Keratinocyte (primary cell): ENCODE results near the gene RRAD. TPM values are rescaled to one million over a fixed set of nuclear protein-coding genes. Genes with fewer than 3 reads are reported as not detected.

ENCODE experiments used
- DNase-seq: peaks from one replicate; pipeline ENCODE4 v3.0.0-alpha.2; 2011; ENCODE audit warnings: low read depth, missing footprints, low spot score
- FAIRE-seq: peaks from 2 replicates; lab custom pipeline; 2011; peaks lifted over from hg19 to GRCh38; lab: Jason Lieb, UNC
- H2AFZ ChIP-seq: 2 replicates; pipeline ENCODE4 v1.6.0; 2012; ENCODE audit warnings: low read length, control low read depth, inconsistent platforms; ENCODE audit not compliant: control insufficient read depth
- H3K27ac ChIP-seq: 2 replicates; pipeline ENCODE4 v1.5.1; 2011; ENCODE audit warnings: low read length; ENCODE audit not compliant: control insufficient read depth, insufficient read depth
- H3K27me3 ChIP-seq: 3 replicates; pipeline ENCODE4 v1.6.0; 2011; ENCODE audit warnings: low read length; ENCODE audit not compliant: control insufficient read depth, insufficient read depth; ENCODE audit errors: extremely low read depth
- H3K36me3 ChIP-seq, 2 experiments: 2 replicates in 1 of 2; 3 replicates in 1 of 2; pipeline ENCODE4 v1.5.1; 2011; ENCODE audit warnings: low read length in 2 of 2, mild to moderate bottlenecking in 1 of 2; ENCODE audit not compliant: control insufficient read depth in 2 of 2, insufficient read depth in 2 of 2; ENCODE audit errors: extremely low read depth in 1 of 2
- H3K4me1 ChIP-seq: 3 replicates; pipeline ENCODE4 v1.5.1; 2011; ENCODE audit warnings: low read length; ENCODE audit not compliant: control insufficient read depth, insufficient read depth; ENCODE audit errors: extremely low read depth
- H3K4me2 ChIP-seq: 3 replicates; pipeline ENCODE4 v1.6.0; 2011; ENCODE audit warnings: low read depth, low read length; ENCODE audit not compliant: control insufficient read depth, insufficient read depth; ENCODE audit errors: extremely low read depth
- H3K4me3 ChIP-seq, 3 experiments: fragments of 200-600 bp in 1 of 3; sonication (generic) in 1 of 3; 2 replicates in 2 of 3; 3 replicates in 1 of 3; pipeline ENCODE4 v1.5.1; 2011 to 2016; ENCODE audit warnings: low read length in 3 of 3, mild to moderate bottlenecking in 3 of 3, control low read depth in 2 of 3, inconsistent platforms in 1 of 3, low read depth in 1 of 3, mixed read lengths in 1 of 3, mixed run types in 1 of 3, moderate library complexity in 1 of 3; ENCODE audit not compliant: control insufficient read depth in 2 of 3, insufficient read depth in 2 of 3; ENCODE audit errors: extremely low read depth in 1 of 3
- H3K79me2 ChIP-seq: 2 replicates; pipeline ENCODE4 v1.6.0; 2012; ENCODE audit warnings: low read length; ENCODE audit not compliant: control insufficient read depth, insufficient read depth
- H3K9ac ChIP-seq: 3 replicates; pipeline ENCODE4 v1.6.0; 2011; ENCODE audit warnings: low read length; ENCODE audit not compliant: control insufficient read depth, insufficient read depth; ENCODE audit errors: extremely low read depth
- H3K9me1 ChIP-seq: 3 replicates; pipeline ENCODE4 v1.6.0; 2011; ENCODE audit warnings: low read length; ENCODE audit not compliant: control insufficient read depth, insufficient read depth; ENCODE audit errors: extremely low read depth
- H3K9me3 ChIP-seq: 2 replicates; pipeline ENCODE4 v1.5.1; 2012; ENCODE audit warnings: low read depth, low read length; ENCODE audit not compliant: control insufficient read depth
- H4K20me1 ChIP-seq: 3 replicates; pipeline ENCODE4 v1.6.0; 2011; ENCODE audit warnings: low read length; ENCODE audit not compliant: control insufficient read depth, insufficient read depth; ENCODE audit errors: extremely low read depth
- CTCF ChIP-seq, 3 experiments: IDR thresholded peaks in 1 of 3; conservative IDR thresholded peaks in 1 of 3; optimal IDR thresholded peaks in 1 of 3; 2 replicates in 2 of 3; 3 replicates in 1 of 3; pipeline versions ENCODE3 to v1.5.1; 2011; ENCODE audit warnings: low read length in 3 of 3, mild to moderate bottlenecking in 3 of 3, moderate library complexity in 2 of 3, control low read depth in 1 of 3, inconsistent platforms in 1 of 3; ENCODE audit not compliant: insufficient read depth in 2 of 3; ENCODE audit errors: extremely low read depth in 1 of 3
- EZH2 ChIP-seq: IDR thresholded peaks from one replicate; pipeline ENCODE4 v1.6.1; 2012; ENCODE audit warnings: inconsistent platforms, mild to moderate bottlenecking, low read length, moderate library complexity
- dilution Hi-C: fragments of 300-500 bp; cut with MboI; formaldehyde crosslinking; loops from one replicate; pipeline ENCODE4 v1.7.0; 2020; ENCODE audit warnings: low sequenced_read_pairs; ENCODE audit not compliant: extremely low pct_ligation_motif_present
- polyA plus RNA-seq, 5 experiments: library from polyadenylated mRNA; depleted of rRNA in 3 of 5; stranded (reverse) in 3 of 5; stranded (forward) in 1 of 5; unstranded in 1 of 5; fragments of >200 nt; gene quantifications; 1 replicate in 1 of 5; 2 replicates in 3 of 5; 3 replicates in 1 of 5; pipeline versions ENCODE4 v1.2.1 to v1.2.3, GENCODE V29; 2011 to 2012; ENCODE audit warnings: missing spikeins in 2 of 5, low read depth in 1 of 5, low replicate concordance in 1 of 5

The RRAD gene
- polyA plus RNA-seq, 1 donor (not counting 4 experiments of a cell fraction or from before 2014, with no cell fraction given): 2.7 TPM

- no peak for FAIRE-seq
- dilution Hi-C loops: no loop called here
These were observed 53.5 kb downstream of the RRAD start for GRCh38 chr16:66871840-66872239.

More at GRCh38 chr16:66871840-66872239, 53.5 kb downstream of the RRAD start:
- H3K9me1 ChIP-seq: no peaks in the 10 kb centered on the region
- H2AFZ ChIP-seq: no peak overlapping the region
- H4K20me1 ChIP-seq: no peaks in the 10 kb centered on the region
- no peak for DNase-seq
- no peak overlapping the region for H3K4me3 ChIP-seq
- peaks cover 8% of the 10 kb centered on the region for H3K4me1 ChIP-seq
- no peak overlapping the region for H3K27ac ChIP-seq
- H3K4me2 ChIP-seq: no peak overlapping the region
- TF ChIP-seq CTCF (optimal IDR thresholded peaks at IDR 0.05 in 1 of 3, IDR thresholded peaks at IDR 0.05 in 1 of 3, conservative IDR thresholded peaks at IDR 0.05 in 1 of 3; ENCODE audit: extremely low read depth in 1 of 3, insufficient read depth in 2 of 3, low read length in 3 of 3) (no peak), EZH2 (no peak)
- H3K9ac ChIP-seq: no peak overlapping the region
- H3K9me3 ChIP-seq: no peaks in the 10 kb centered on the region
- H3K36me3 ChIP-seq: no peaks in the 10 kb centered on the region
- no peaks in the 10 kb centered on the region for H3K27me3 ChIP-seq
- H3K79me2 ChIP-seq: no peaks in the 10 kb centered on the region

Other genes starting within 250 kb of the RRAD start
- gene CMTM4, start 228.8 kb downstream of the RRAD start, polyA plus RNA-seq: 18.0 to 25.1 TPM (median 23.1 TPM) in 3 replicates
- 53.0 to 66.0 TPM (median 55.5 TPM) in 3 replicates for gene DYNC1LI2, start 173.9 kb downstream of the RRAD start, polyA plus RNA-seq
- gene TERB1, start 124.0 kb downstream of the RRAD start, polyA plus RNA-seq: 0.17 to 0.22 TPM in 2 of 3 replicates, not detected in the other
- gene NAE1, start 94.6 kb downstream of the RRAD start, polyA plus RNA-seq: 61.4 to 113 TPM (median 68.0 TPM) in 3 replicates
- not detected in 3 replicates for gene CA7, start 81.1 kb downstream of the RRAD start, polyA plus RNA-seq
- 16.5 to 18.5 TPM (median 17.3 TPM) in 3 replicates for gene PDP2, start 45.0 kb downstream of the RRAD start, polyA plus RNA-seq
- gene CDH16, start 6.7 kb downstream of the RRAD start, polyA plus RNA-seq: 0.16 to 2.1 TPM (median 0.45 TPM) in 3 replicates
- gene CIAO2B, start 8.9 kb upstream of the RRAD start, polyA plus RNA-seq: 99.6 to 149 TPM (median 105 TPM) in 3 replicates
- 37.5 to 93.4 TPM (median 41.6 TPM) in 3 replicates for gene CES2, start 10.0 kb upstream of the RRAD start, polyA plus RNA-seq
- gene CES3, start 35.7 kb upstream of the RRAD start, polyA plus RNA-seq: 0.63 to 2.7 TPM (median 1.5 TPM) in 3 replicates
- 5.1 to 12.8 TPM (median 6.6 TPM) in 3 replicates for gene CES4A, start 63.1 kb upstream of the RRAD start, polyA plus RNA-seq
- gene CBFB, start 103.6 kb upstream of the RRAD start, polyA plus RNA-seq: 18.0 to 55.9 TPM (median 39.7 TPM) in 3 replicates
- 26.7 to 31.5 TPM (median 28.0 TPM) in 3 replicates for gene PHAF1, start 184.4 kb upstream of the RRAD start, polyA plus RNA-seq
- 2.6 to 5.4 TPM (median 3.9 TPM) in 3 replicates for gene B3GNT9, start 225.5 kb upstream of the RRAD start, polyA plus RNA-seq
- gene TRADD, start 234.4 kb upstream of the RRAD start, polyA plus RNA-seq: 12.5 to 25.0 TPM (median 12.5 TPM) in 3 replicates
- 3.0 to 6.0 TPM (median 4.0 TPM) in 3 replicates for gene FBXL8, start 234.4 kb upstream of the RRAD start, polyA plus RNA-seq
- 4.3 to 10.7 TPM (median 4.9 TPM) in 3 replicates for gene HSF4, start 239.2 kb upstream of the RRAD start, polyA plus RNA-seq
- 10.5 to 18.1 TPM (median 16.8 TPM) in 3 replicates for gene NOL3, start 245.0 kb upstream of the RRAD start, polyA plus RNA-seq